HepG2 (cell line): ENCODE data around the gene RIN3. TPM values are rescaled to one million over a fixed set of nuclear protein-coding genes. Genes with fewer than 3 reads are reported as not detected.

Source experiments
- HMGXB4 ChIP-seq, 2 experiments: sonication (generic) in 1 of 2; formaldehyde crosslinking in 1 of 2; IDR thresholded peaks; 2 replicates each; pipeline versions ENCODE4 v1.4.0 to v1.6.1; 2018 to 2020; ENCODE audit warnings: missing genetic modification reagents in 2 of 2, borderline replicate concordance in 1 of 2, low read depth in 1 of 2, mild to moderate bottlenecking in 1 of 2, missing biosample characterization in 1 of 2
- NR2F2 ChIP-seq: IDR thresholded peaks from 2 replicates; pipeline ENCODE4 v1.6.1; 2012; ENCODE audit warnings: low read depth, inconsistent platforms, borderline replicate concordance
- SP140L ChIP-seq: sonication (generic); formaldehyde crosslinking; IDR thresholded peaks from 2 replicates; pipeline ENCODE4 v1.4.0; 2020; ENCODE audit warnings: missing genetic modification reagents, borderline replicate concordance
- ZFP90 ChIP-seq: sonication (generic); formaldehyde crosslinking; IDR thresholded peaks from 2 replicates; pipeline ENCODE4 v1.8.0; 2022; ENCODE audit warnings: missing genetic modification reagents, mild to moderate bottlenecking, inconsistent platforms, borderline replicate concordance
- ZKSCAN5 ChIP-seq: sonication (generic); formaldehyde crosslinking; IDR thresholded peaks from 2 replicates; pipeline ENCODE4 v1.5.1; 2020; ENCODE audit warnings: mild to moderate bottlenecking, missing genetic modification reagents
- ZMAT5 ChIP-seq: sonication (generic); formaldehyde crosslinking; IDR thresholded peaks from 2 replicates; pipeline ENCODE4 v1.5.0; 2020; ENCODE audit warnings: mild to moderate bottlenecking, low read depth, missing genetic modification reagents, borderline replicate concordance
- ZNF253 ChIP-seq: sonication (generic); formaldehyde crosslinking; IDR thresholded peaks from 2 replicates; pipeline ENCODE4 v1.8.0; 2022; ENCODE audit warnings: mild to moderate bottlenecking, missing genetic modification reagents, borderline replicate concordance
- ZNF547 ChIP-seq: sonication (generic); formaldehyde crosslinking; IDR thresholded peaks from 2 replicates; pipeline ENCODE4 v1.5.1; 2020; ENCODE audit warnings: mild to moderate bottlenecking, missing genetic modification reagents
- ZNF749 ChIP-seq: sonication (generic); formaldehyde crosslinking; IDR thresholded peaks from 2 replicates; pipeline ENCODE4 v1.8.0; 2022; ENCODE audit warnings: mild to moderate bottlenecking, missing genetic modification reagents, moderate library complexity, borderline replicate concordance
- ZNF879 ChIP-seq: sonication (generic); formaldehyde crosslinking; IDR thresholded peaks from 2 replicates; pipeline ENCODE4 v1.8.1; 2023; ENCODE audit warnings: missing genetic modification reagents
- polyA plus RNA-seq, 8 experiments: library from polyadenylated mRNA; depleted of rRNA in 3 of 8; stranded (reverse) in 7 of 8; unstranded in 1 of 8; fragments of >200 nt; fragmentation: Illumina TruSeq in 4 of 8; extraction: Trizol in 4 of 8; gene quantifications; 2 replicates each; pipeline versions ENCODE4 v1.2.1 to v1.2.3, GENCODE V29; 2011 to 2016; ENCODE audit warnings: low read depth in 4 of 8, missing spikeins in 1 of 8, mixed read lengths in 1 of 8; ENCODE audit not compliant: insufficient read depth in 1 of 8
- total RNA-seq, 5 experiments: library from RNA; depleted of rRNA; stranded (reverse); fragments of >200 nt; fragmentation: Illumina TruSeq; extraction: Trizol; gene quantifications; 2 replicates each; pipeline ENCODE4 v1.2.3, GENCODE V29; 2016; ENCODE audit warnings: low read depth in 1 of 5
- TF ChIP-seq, protein P1 (sequence below), 2 experiments: sonication (generic) in 1 of 2; formaldehyde crosslinking in 1 of 2; IDR thresholded peaks; 2 replicates each; pipeline versions ENCODE4 v1.4.0 to v1.6.1; 2016 to 2020; ENCODE audit warnings: borderline replicate concordance in 1 of 2, low read depth in 1 of 2, mild to moderate bottlenecking in 1 of 2, missing genetic modification reagents in 1 of 2
- TF ChIP-seq, protein P2 (sequence below): sonication (generic); formaldehyde crosslinking; IDR thresholded peaks from 2 replicates; pipeline ENCODE4 v1.5.1; 2020; ENCODE audit warnings: mild to moderate bottlenecking, missing genetic modification reagents, borderline replicate concordance

The RIN3 gene
- total and polyA plus RNA-seq, 2 of the 13 experiments (the other 11 are each of a cell fraction or from before 2014, with no cell fraction given) = 2.3 to 3.6 TPM

DNA sequence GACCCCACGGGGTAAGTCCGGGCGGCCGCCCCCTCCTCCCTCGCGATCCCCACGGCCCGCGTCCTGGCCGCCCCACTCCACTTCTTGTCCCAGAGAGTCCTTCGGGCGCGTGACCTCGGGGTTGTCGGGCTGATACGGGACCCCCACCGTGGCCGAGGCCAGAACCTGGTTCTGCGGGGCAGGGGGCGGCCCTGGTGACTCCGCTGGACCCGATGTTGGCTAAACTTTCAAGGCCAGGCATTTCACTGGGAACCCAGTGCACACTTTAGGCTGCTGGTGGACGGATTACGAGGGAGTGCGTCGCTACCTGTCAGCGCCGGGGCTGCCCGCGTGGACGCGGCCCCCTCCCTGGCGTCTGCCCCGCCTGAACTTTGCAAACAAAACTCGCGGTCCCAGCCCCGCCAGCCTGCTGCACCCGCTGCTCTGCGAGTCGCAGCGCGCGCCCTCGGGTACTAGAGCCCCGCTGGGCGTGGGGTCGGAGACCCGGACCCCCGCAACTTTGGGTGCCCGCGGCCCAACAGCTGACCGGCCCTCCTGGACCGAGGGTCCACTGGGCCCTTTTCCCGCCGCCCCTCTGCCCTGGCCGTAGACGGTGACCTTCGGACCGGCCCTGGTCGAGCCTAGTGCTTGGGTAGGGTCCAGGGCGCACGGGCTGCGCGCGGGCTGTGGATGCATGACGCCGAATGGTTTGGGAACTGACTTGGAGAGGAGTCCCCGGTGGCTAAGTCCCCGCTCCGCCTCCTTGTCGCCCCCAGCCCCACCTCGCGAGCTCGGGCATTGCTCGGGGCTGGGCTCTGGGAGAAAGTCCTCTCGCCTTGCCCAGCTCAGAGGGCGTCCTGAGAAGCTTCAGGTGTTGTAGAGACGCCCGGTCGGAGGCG, 624 bp downstream of the RIN3 start (continued):
- TF ChIP-seq, protein P1, sequence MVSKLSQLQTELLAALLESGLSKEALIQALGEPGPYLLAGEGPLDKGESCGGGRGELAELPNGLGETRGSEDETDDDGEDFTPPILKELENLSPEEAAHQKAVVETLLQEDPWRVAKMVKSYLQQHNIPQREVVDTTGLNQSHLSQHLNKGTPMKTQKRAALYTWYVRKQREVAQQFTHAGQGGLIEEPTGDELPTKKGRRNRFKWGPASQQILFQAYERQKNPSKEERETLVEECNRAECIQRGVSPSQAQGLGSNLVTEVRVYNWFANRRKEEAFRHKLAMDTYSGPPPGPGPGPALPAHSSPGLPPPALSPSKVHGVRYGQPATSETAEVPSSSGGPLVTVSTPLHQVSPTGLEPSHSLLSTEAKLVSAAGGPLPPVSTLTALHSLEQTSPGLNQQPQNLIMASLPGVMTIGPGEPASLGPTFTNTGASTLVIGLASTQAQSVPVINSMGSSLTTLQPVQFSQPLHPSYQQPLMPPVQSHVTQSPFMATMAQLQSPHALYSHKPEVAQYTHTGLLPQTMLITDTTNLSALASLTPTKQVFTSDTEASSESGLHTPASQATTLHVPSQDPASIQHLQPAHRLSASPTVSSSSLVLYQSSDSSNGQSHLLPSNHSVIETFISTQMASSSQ (IDR thresholded peaks at IDR 0.05; ENCODE audit: low read depth) = no peak
- TF ChIP-seq, protein P1 (CRISPR knock-in tag; IDR thresholded peaks at IDR 0.05; ENCODE audit: borderline replicate concordance) = peak; percentile 33; the same call in 1 of the 2 replicates
- TF ChIP-seq ZMAT5 (no peak), ZNF253 (CRISPR knock-in tag) (peak; percentile 66; the same call in 1 of the 2 replicates), ZNF547 (0 out of 2 replicates have a peak, but pooled peaks have one; percentile 6), HMGXB4 (CRISPR knock-in tag; IDR thresholded peaks at IDR 0.05; ENCODE audit: borderline replicate concordance in 1 of 2, low read depth in 1 of 2) (peak in 1 of 2 experiments; percentile 92; a peak in 2 of 4 replicates), ZFP90 (peak; percentile 86; the same call in 1 of the 2 replicates), NR2F2 (no peak), SP140L (CRISPR knock-in tag) (0 out of 2 replicates have a peak, but pooled peaks have one; percentile 33), ZKSCAN5 (CRISPR knock-in tag) (no peak), ZNF879 (CRISPR knock-in tag) (no peak), ZNF749 (CRISPR knock-in tag) (peak; percentile 83; the same call in 1 of the 2 replicates)
- TF ChIP-seq, protein P2, sequence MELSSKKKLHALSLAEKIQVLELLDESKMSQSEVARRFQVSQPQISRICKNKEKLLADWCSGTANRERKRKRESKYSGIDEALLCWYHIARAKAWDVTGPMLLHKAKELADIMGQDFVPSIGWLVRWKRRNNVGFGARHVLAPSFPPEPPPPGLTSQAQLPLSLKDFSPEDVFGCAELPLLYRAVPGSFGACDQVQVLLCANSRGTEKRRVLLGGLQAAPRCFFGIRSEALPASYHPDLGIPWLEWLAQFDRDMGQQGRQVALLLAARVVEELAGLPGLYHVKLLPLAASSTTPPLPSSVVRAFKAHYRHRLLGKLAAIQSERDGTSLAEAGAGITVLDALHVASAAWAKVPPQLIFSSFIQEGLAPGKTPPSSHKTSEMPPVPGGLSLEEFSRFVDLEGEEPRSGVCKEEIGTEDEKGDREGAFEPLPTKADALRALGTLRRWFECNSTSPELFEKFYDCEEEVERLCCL = 0 out of 2 replicates have a peak, but pooled peaks have one; percentile 51
